Activated naive CD8-positive, alpha-beta T cell treated with anti-CD3 and anti-CD28 coated beads for 36 hours (primary cell): Measurements from ENCODE around the gene KLC3. TPM values are rescaled to one million over a fixed set of nuclear protein-coding genes. Genes with fewer than 3 reads are reported as not detected.

Source experiments
- DNase-seq: peaks from one replicate; pipeline ENCODE4 v3.0.0; 2021
- H3K27ac Mint-ChIP-seq: one replicate; pipeline ENCODE4 v1.8.0; 2022; ENCODE audit warnings: mild to moderate bottlenecking, moderate library complexity, mixed read lengths
- H3K27me3 Mint-ChIP-seq: one replicate; pipeline ENCODE4 v1.8.0; 2022; ENCODE audit warnings: mild to moderate bottlenecking, mixed read lengths
- H3K36me3 Mint-ChIP-seq: one replicate; pipeline ENCODE4 v1.8.0; 2021; ENCODE audit warnings: mild to moderate bottlenecking, mixed read lengths
- H3K4me1 Mint-ChIP-seq: one replicate; pipeline ENCODE4 v1.8.0; 2021; ENCODE audit warnings: mixed read lengths
- H3K4me3 Mint-ChIP-seq: one replicate; pipeline ENCODE4 v1.8.0; 2022; ENCODE audit warnings: mild to moderate bottlenecking, moderate library complexity, mixed read lengths
- H3K9me3 Mint-ChIP-seq: one replicate; pipeline ENCODE4 v1.8.0; 2022; ENCODE audit warnings: mixed read lengths
- total RNA-seq, 2 experiments: library from RNA; stranded (reverse); gene quantifications; one replicate each; pipeline ENCODE4 v1.2.3, GENCODE V29; 2021

KLC3 gene
- total RNA-seq, 2 experiments from 2014 or later: not detected

GRCh38 chr19:45351401-45351952 lies 10.9 kb downstream of the KLC3 start:
- Mint-ChIP-seq H3K9me3 (no peaks in the 10 kb centered on the region), H3K27ac (no peak overlapping the region), H3K36me3 (peaks cover 11% of the 10 kb centered on the region), H3K4me3 (no peak overlapping the region), H3K4me1 (no peaks in the 10 kb centered on the region), H3K27me3 (peaks cover 5% of the 10 kb centered on the region)
- DNase-seq: no peak

GRCh38 chr19:45352062-45352461 lies 11.5 kb downstream of the KLC3 start:
- H3K4me1 Mint-ChIP-seq: no peaks in the 10 kb centered on the region
- DNase-seq: no peak
- no peaks in the 10 kb centered on the region for H3K27me3 Mint-ChIP-seq
- no peaks in the 10 kb centered on the region for H3K9me3 Mint-ChIP-seq
- H3K36me3 Mint-ChIP-seq: peaks cover 15% of the 10 kb centered on the region
- H3K4me3 Mint-ChIP-seq: no peak overlapping the region
- H3K27ac Mint-ChIP-seq: no peak overlapping the region

GRCh38 chr19:45352471-45352870 lies 11.9 kb downstream of the KLC3 start:
- no peak for DNase-seq
- no peaks in the 10 kb centered on the region for H3K27me3 Mint-ChIP-seq
- no peaks in the 10 kb centered on the region for H3K9me3 Mint-ChIP-seq
- no peak overlapping the region for H3K27ac Mint-ChIP-seq
- H3K36me3 Mint-ChIP-seq: peaks cover 15% of the 10 kb centered on the region
- no peaks in the 10 kb centered on the region for H3K4me1 Mint-ChIP-seq
- H3K4me3 Mint-ChIP-seq: no peak overlapping the region

DNA sequence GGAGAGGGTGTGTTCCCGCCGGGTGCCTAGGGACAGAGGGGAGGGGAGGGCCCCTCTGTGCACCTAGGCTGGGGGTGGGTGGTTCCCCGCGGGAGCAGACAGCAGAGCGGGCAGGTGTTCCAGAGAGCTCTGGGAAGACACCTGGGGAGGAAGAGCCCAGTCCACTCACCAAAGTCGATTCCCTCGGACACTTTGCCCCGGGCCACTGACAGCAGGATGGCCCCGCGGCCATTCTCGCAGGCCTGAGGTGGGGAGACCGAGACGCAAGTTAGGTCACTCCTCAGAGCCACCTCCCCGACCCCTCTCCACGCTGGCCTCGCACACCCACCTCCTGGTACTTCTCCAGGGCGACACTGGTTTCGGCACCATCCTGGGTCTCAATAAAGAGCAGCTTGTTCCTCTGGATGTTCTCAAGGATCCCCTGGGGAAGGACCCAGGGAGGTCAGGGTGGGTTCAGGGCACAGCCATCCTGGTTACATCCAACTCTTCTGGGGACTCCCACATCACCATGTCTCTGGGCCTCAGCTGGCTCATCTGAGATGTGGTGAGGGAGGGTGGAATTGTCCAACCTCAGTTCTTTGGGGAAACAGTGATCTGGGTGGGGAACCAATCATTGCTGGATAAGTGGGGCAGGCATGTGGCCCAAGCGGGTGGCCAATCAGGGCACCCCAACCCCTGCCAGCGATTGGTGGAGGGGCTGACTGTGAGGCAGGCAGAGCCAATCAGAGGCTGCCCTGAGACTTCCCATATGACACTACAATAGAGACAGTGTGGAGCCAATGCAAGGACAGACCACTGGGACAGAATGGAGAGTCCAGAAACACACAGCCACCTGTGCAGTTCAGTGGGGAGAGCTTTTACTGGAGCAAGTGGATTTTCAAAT lies 12.6 kb downstream of the KLC3 start:
- Mint-ChIP-seq H3K27ac (no peak overlapping the region), H3K9me3 (no peaks in the 10 kb centered on the region), H3K27me3 (no peaks in the 10 kb centered on the region), H3K4me3 (no peak overlapping the region), H3K4me1 (no peaks in the 10 kb centered on the region), H3K36me3 (peaks cover 15% of the 10 kb centered on the region)
- peak; percentile 10 for DNase-seq

GRCh38 chr19:45354241-45354842 lies 13.8 kb downstream of the KLC3 start:
- peaks cover 15% of the 10 kb centered on the region for H3K36me3 Mint-ChIP-seq
- no peaks in the 10 kb centered on the region for H3K27me3 Mint-ChIP-seq
- DNase-seq: no peak
- H3K4me1 Mint-ChIP-seq: no peaks in the 10 kb centered on the region
- H3K4me3 Mint-ChIP-seq: no peak overlapping the region
- H3K9me3 Mint-ChIP-seq: no peaks in the 10 kb centered on the region
- H3K27ac Mint-ChIP-seq: no peak overlapping the region

DNA sequence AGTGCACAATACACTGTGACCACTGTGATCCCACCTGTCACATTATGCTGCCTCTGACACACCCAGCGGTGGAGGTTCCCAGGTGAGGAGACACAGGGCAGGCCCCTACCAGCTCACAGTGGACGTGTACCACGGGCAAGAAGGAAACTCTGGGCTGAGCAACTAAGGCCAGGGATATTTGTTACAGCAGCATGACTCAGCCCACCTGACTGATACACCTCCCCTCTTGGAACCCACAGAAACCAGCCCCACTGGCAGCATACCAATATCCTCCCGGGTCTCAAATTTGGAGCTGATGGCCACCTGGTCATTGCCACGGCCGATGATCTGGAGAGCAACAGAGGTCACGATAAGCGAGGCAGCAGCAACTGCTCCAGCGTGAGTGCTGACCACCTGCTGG lies 14.9 kb downstream of the KLC3 start:
- Mint-ChIP-seq H3K27me3 (no peaks in the 10 kb centered on the region), H3K36me3 (peaks cover 15% of the 10 kb centered on the region), H3K4me3 (no peak overlapping the region), H3K4me1 (no peaks in the 10 kb centered on the region), H3K9me3 (no peaks in the 10 kb centered on the region), H3K27ac (no peak overlapping the region)
- DNase-seq: no peak

DNA sequence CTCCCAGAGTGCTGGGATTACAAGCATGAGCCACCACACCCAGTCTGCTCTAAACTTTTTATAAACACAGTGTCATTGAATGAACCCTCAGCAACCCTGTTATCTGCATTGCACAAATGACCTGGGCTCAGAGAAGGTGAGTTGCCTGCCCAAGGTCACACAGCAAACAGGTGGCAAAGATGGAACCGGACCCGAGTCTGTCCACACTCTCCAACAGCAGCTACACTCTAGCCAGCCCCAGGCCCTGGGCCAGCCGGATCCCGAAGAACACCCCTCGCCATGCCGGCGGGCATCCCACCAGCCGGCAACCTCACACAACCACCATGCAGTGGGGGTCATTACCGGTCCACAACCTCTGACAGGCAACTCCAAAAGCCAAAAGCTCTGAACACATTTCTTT lies 15.4 kb downstream of the KLC3 start:
- no peaks in the 10 kb centered on the region for H3K4me1 Mint-ChIP-seq
- H3K36me3 Mint-ChIP-seq: peaks cover 14% of the 10 kb centered on the region
- H3K27ac Mint-ChIP-seq: no peak overlapping the region
- H3K9me3 Mint-ChIP-seq: no peaks in the 10 kb centered on the region
- no peaks in the 10 kb centered on the region for H3K27me3 Mint-ChIP-seq
- DNase-seq: no peak
- H3K4me3 Mint-ChIP-seq: no peak overlapping the region

- H3K27ac Mint-ChIP-seq: no peak overlapping the region
- no peaks in the 10 kb centered on the region for H3K4me1 Mint-ChIP-seq
- H3K36me3 Mint-ChIP-seq: peaks cover 14% of the 10 kb centered on the region
- H3K9me3 Mint-ChIP-seq: no peaks in the 10 kb centered on the region
- H3K4me3 Mint-ChIP-seq: no peak overlapping the region
- no peaks in the 10 kb centered on the region for H3K27me3 Mint-ChIP-seq
- DNase-seq: no peak
These were observed 16.4 kb downstream of the KLC3 start for GRCh38 chr19:45356760-45357444.

- H3K27me3 Mint-ChIP-seq: no peaks in the 10 kb centered on the region
- H3K9me3 Mint-ChIP-seq: no peaks in the 10 kb centered on the region
- H3K4me3 Mint-ChIP-seq: no peak overlapping the region
- H3K36me3 Mint-ChIP-seq: peaks cover 14% of the 10 kb centered on the region
- DNase-seq: no peak
- no peaks in the 10 kb centered on the region for H3K4me1 Mint-ChIP-seq
- H3K27ac Mint-ChIP-seq: no peak overlapping the region
These were observed 16.9 kb downstream of the KLC3 start for GRCh38 chr19:45357445-45357783.

DNA sequence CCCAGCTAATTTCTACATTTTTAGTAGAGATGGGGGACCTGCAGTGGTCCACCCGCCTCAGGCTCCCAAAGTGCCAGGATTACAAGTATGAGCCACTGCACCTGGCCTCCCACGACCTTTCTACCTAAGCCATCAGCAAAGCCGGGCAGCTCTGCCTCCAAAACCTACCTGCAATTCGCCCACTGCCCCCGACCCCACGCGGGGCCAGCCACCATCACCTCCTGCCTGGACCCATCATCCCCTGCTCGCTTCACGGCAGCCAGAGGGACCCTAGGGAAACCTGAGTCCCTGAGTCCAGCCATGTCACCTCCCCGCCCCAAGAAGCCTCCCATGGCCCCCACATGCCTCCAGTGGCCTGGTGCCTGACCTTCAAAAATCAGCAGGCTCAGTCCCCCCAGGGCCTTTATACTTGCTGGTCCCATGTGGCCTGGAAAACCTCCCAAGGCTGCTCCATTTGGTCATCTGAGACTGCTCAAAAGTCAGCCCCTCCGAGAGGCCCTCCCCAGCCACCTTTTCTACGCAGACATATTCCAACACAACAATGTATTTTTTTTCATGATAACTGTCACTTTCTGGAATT lies 17.8 kb downstream of the KLC3 start:
- Mint-ChIP-seq H3K27me3 (no peaks in the 10 kb centered on the region), H3K4me1 (no peaks in the 10 kb centered on the region), H3K4me3 (no peak overlapping the region), H3K9me3 (no peaks in the 10 kb centered on the region), H3K27ac (no peak overlapping the region), H3K36me3 (peaks cover 14% of the 10 kb centered on the region)
- DNase-seq: no peak

- no peaks in the 10 kb centered on the region for H3K4me1 Mint-ChIP-seq
- peaks cover 2% of the 10 kb centered on the region for H3K36me3 Mint-ChIP-seq
- DNase-seq: no peak
- H3K9me3 Mint-ChIP-seq: no peaks in the 10 kb centered on the region
- H3K4me3 Mint-ChIP-seq: no peak overlapping the region
- no peaks in the 10 kb centered on the region for H3K27me3 Mint-ChIP-seq
- H3K27ac Mint-ChIP-seq: no peak overlapping the region
These were observed 21.1 kb downstream of the KLC3 start for GRCh38 chr19:45361608-45362007.

DNA sequence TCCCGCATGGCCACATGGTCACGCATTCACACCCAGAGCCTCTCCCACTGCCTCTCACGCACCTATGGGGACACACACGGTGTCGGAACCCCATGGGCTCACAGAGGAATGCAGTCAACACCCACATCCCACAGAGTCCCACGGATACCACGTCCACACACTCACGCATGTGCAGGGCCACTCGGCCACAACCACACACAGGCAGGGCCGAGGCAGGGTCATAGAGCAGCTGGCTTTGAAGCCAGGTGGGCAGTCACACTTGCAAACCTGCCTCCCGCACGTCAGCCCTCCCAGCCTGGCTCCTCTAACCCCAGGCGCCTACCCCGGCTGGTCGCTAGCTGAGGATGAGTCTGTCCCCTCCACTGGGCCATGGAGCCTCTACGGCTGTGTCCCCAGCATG lies 21.7 kb downstream of the KLC3 start:
- no peak for DNase-seq
- Mint-ChIP-seq H3K9me3 (no peaks in the 10 kb centered on the region), H3K4me3 (no peak overlapping the region), H3K27ac (no peak overlapping the region), H3K36me3 (no peaks in the 10 kb centered on the region), H3K27me3 (no peaks in the 10 kb centered on the region), H3K4me1 (no peaks in the 10 kb centered on the region)

- H3K9me3 Mint-ChIP-seq: no peaks in the 10 kb centered on the region
- H3K4me1 Mint-ChIP-seq: peaks cover 6% of the 10 kb centered on the region
- H3K27ac Mint-ChIP-seq: no peak overlapping the region
- H3K36me3 Mint-ChIP-seq: peaks cover 5% of the 10 kb centered on the region
- H3K27me3 Mint-ChIP-seq: no peaks in the 10 kb centered on the region
- H3K4me3 Mint-ChIP-seq: no peak overlapping the region
- DNase-seq: no peak
These were observed 23.4 kb downstream of the KLC3 start for GRCh38 chr19:45363861-45364459.

- H3K4me3 Mint-ChIP-seq: no peak overlapping the region
- no peak for DNase-seq
- H3K27me3 Mint-ChIP-seq: no peaks in the 10 kb centered on the region
- peaks cover 5% of the 10 kb centered on the region for H3K36me3 Mint-ChIP-seq
- H3K27ac Mint-ChIP-seq: no peak overlapping the region
- peaks cover 9% of the 10 kb centered on the region for H3K4me1 Mint-ChIP-seq
- H3K9me3 Mint-ChIP-seq: no peaks in the 10 kb centered on the region
These were observed 24.1 kb downstream of the KLC3 start for GRCh38 chr19:45364696-45365095.

GRCh38 chr19:45368127-45368526 lies 27.6 kb downstream of the KLC3 start:
- H3K27ac Mint-ChIP-seq: no peak overlapping the region
- no peak overlapping the region for H3K4me3 Mint-ChIP-seq
- no peaks in the 10 kb centered on the region for H3K9me3 Mint-ChIP-seq
- peaks cover 5% of the 10 kb centered on the region for H3K36me3 Mint-ChIP-seq
- H3K27me3 Mint-ChIP-seq: no peaks in the 10 kb centered on the region
- peaks cover 9% of the 10 kb centered on the region for H3K4me1 Mint-ChIP-seq
- no peak for DNase-seq
